ENCODE measurements around the gene DIRAS2. TPM values are rescaled to one million over a fixed set of nuclear protein-coding genes. Genes with fewer than 3 reads are reported as not detected.

Gene DIRAS2
- total and polyA plus RNA-seq, 2 of the 13 experiments (the other 11 are each of a cell fraction or from before 2014, with no cell fraction given), result not detected

GRCh38 chr9:90613502-90613901 lies 29.1 kb downstream of the DIRAS2 start:
- CTCF ChIA-PET (ENCODE audit: low intra/inter-chr PET ratio, low total read pairs), result no interaction called here
- TF ChIP-seq ZNF619 (CRISPR knock-in tag; IDR thresholded peaks at IDR 0.05) (no peak), KAT8 (CRISPR knock-in tag; IDR thresholded peaks at IDR 0.05) (no peak), ZNF816 (CRISPR knock-in tag; IDR thresholded peaks at IDR 0.05; ENCODE audit: borderline replicate concordance) (no peak), U2AF1 (optimal IDR thresholded peaks at IDR 0.05; ENCODE audit: low read depth, low read length) (no peak), ZNF703 (CRISPR knock-in tag; IDR thresholded peaks at IDR 0.05; ENCODE audit: borderline replicate concordance) (no peak), PHF21A (CRISPR knock-in tag; IDR thresholded peaks at IDR 0.05) (no peak), ZNF777 (CRISPR knock-in tag; IDR thresholded peaks at IDR 0.05) (no peak), SOX5 (CRISPR knock-in tag; IDR thresholded peaks at IDR 0.05; ENCODE audit: borderline replicate concordance) (no peak)
- H4K20me1 ChIP-seq (ENCODE audit: insufficient read depth, low read length), result no peaks in the 10 kb centered on the region
- no peaks in the 10 kb centered on the region for H3K79me2 ChIP-seq (ENCODE audit: insufficient read depth, low read length)
- WGBS (ENCODE audit: low lambda C conversion rate), result 54% methylated on average over 9 of the region's 18 CpGs
- in situ Hi-C loops (cut with HindIII; ENCODE audit: extremely low pct_ligation_motif_present, low pct_unique_long_range_greater_than_20kb) (no loop called here), intact Hi-C loops (cut with micrococcal nuclease; ENCODE audit: unreplicated experiment) (loop anchor here (1.0 kb wide), 1 partner anchor 21 kb away; no protein-coding TSS in a partner anchor)
- no peak for ATAC-seq
- H3K4me2 ChIP-seq (ENCODE audit: low read depth, low read length), result no peak overlapping the region
- no peaks in the 10 kb centered on the region for H3K36me3 ChIP-seq (replicated peaks in 1 of 2; ENCODE audit: control insufficient read depth in 1 of 2, insufficient read depth in 2 of 2, low read length in 2 of 2)
- no peaks in the 10 kb centered on the region for H3K9me3 ChIP-seq (ENCODE audit: low read length)
- H2AFZ ChIP-seq (ENCODE audit: low read length), result no peak overlapping the region
- peaks cover 0 to 3% of the 10 kb centered on the region in 2 experiments; a peak in 1 of 5 replicates for H3K27me3 ChIP-seq (ENCODE audit: control insufficient read depth in 1 of 2, insufficient read depth in 2 of 2, low read length in 2 of 2)
- no peaks in the 10 kb centered on the region for H3K4me1 ChIP-seq (ENCODE audit: insufficient read depth, low read length)
- H3K27ac ChIP-seq (ENCODE audit: extremely low read length, insufficient read depth, low read length), result no peak overlapping the region
- no peak for DNase-seq (ENCODE audit: low spot score)
- H3K9ac ChIP-seq (ENCODE audit: insufficient read depth, low read depth, low read length), result no peak overlapping the region
- no TSS peak for BruUV-seq (replicated peaks)
- no peak overlapping the region for H3K4me3 ChIP-seq (replicated peaks in 1 of 3; ENCODE audit: insufficient read depth in 1 of 3, low read depth in 2 of 3, low read length in 3 of 3)
- no peak for FAIRE-seq
- POLR2A ChIA-PET, result no interaction called here

DNA sequence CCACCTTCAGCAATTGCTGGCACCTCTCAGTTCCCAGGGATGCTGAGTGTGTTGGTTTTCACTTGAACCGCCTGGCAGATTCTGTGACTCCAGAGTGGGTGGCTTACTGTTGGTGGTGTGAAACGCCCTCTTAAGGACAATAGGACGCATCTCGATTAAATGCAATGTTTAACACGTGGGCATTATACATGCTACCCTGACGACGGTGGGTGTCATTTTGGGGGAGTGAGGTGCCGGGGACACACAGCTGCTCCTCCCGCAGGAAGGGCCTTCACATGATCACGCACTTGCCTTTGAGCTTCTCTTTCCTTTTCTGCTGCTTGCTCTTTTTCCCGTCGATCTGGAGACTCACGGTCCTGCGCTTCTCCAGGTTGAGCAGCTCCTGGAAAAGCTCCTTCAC lies 29.7 kb downstream of the DIRAS2 start:
- no peaks in the 10 kb centered on the region for H4K20me1 ChIP-seq (ENCODE audit: insufficient read depth, low read length)
- H3K36me3 ChIP-seq (replicated peaks in 1 of 2; ENCODE audit: control insufficient read depth in 1 of 2, insufficient read depth in 2 of 2, low read length in 2 of 2), result no peaks in the 10 kb centered on the region
- no peaks in the 10 kb centered on the region for H3K4me1 ChIP-seq (ENCODE audit: insufficient read depth, low read length)
- ChIA-PET POLR2A (no interaction called here), CTCF (ENCODE audit: low intra/inter-chr PET ratio, low total read pairs) (no interaction called here)
- in situ Hi-C loops (cut with HindIII; ENCODE audit: extremely low pct_ligation_motif_present, low pct_unique_long_range_greater_than_20kb) (no loop called here), intact Hi-C loops (cut with micrococcal nuclease; ENCODE audit: unreplicated experiment) (loop anchor here (1.0 kb wide), 1 partner anchor 21 kb away; no protein-coding TSS in a partner anchor)
- TF ChIP-seq ATF7 (IDR thresholded peaks at IDR 0.05) (no peak), ATF7 (CRISPR knock-in tag; IDR thresholded peaks at IDR 0.05) (no peak), LCORL (IDR thresholded peaks at IDR 0.05) (no peak), LCORL (CRISPR knock-in tag; IDR thresholded peaks at IDR 0.05) (no peak)
- no peaks in the 10 kb centered on the region for H3K79me2 ChIP-seq (ENCODE audit: insufficient read depth, low read length)
- no peak for FAIRE-seq
- 44% methylated on average over 10 of the region's 14 CpGs for WGBS (ENCODE audit: low lambda C conversion rate)
- no peak overlapping the region for H3K27ac ChIP-seq (ENCODE audit: extremely low read length, insufficient read depth, low read length)
- no peak for ATAC-seq
- no peak overlapping the region for H3K4me3 ChIP-seq (replicated peaks in 1 of 3; ENCODE audit: insufficient read depth in 1 of 3, low read depth in 2 of 3, low read length in 3 of 3)
- no peaks in the 10 kb centered on the region for H3K9me3 ChIP-seq (ENCODE audit: low read length)
- H3K27me3 ChIP-seq (ENCODE audit: control insufficient read depth in 1 of 2, insufficient read depth in 2 of 2, low read length in 2 of 2), result peaks cover 0 to 3% of the 10 kb centered on the region in 2 experiments; a peak in 1 of 5 replicates
- no peak overlapping the region for H2AFZ ChIP-seq (ENCODE audit: low read length)
- no peak overlapping the region for H3K4me2 ChIP-seq (ENCODE audit: low read depth, low read length)
- DNase-seq (ENCODE audit: low spot score), result no peak
- no TSS peak for BruUV-seq (replicated peaks)
- no peak overlapping the region for H3K9ac ChIP-seq (ENCODE audit: insufficient read depth, low read depth, low read length)
